ENCODE results near the gene FAM171A2.

DNA sequence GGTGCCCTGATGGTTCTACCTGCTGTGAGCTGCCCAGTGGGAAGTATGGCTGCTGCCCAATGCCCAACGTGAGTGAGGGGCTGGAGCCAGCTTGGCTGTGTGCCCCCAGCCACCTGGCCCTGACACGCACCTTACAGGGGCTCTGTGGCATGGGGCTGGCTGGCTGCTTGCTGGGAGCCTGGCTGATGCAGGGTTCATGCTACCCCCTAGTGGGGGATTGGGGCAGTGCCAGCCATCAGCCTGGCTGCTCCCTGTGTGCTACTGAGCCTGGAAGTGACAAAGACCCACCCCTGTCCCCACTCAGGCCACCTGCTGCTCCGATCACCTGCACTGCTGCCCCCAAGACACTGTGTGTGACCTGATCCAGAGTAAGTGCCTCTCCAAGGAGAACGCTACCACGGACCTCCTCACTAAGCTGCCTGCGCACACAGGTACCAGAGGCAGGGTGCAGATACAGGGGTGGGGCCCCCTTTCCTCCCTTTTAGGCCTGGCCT, 12.9 kb downstream of the FAM171A2 start:
- TF ChIP-seq, protein P1, sequence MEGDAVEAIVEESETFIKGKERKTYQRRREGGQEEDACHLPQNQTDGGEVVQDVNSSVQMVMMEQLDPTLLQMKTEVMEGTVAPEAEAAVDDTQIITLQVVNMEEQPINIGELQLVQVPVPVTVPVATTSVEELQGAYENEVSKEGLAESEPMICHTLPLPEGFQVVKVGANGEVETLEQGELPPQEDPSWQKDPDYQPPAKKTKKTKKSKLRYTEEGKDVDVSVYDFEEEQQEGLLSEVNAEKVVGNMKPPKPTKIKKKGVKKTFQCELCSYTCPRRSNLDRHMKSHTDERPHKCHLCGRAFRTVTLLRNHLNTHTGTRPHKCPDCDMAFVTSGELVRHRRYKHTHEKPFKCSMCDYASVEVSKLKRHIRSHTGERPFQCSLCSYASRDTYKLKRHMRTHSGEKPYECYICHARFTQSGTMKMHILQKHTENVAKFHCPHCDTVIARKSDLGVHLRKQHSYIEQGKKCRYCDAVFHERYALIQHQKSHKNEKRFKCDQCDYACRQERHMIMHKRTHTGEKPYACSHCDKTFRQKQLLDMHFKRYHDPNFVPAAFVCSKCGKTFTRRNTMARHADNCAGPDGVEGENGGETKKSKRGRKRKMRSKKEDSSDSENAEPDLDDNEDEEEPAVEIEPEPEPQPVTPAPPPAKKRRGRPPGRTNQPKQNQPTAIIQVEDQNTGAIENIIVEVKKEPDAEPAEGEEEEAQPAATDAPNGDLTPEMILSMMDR (conservative IDR thresholded peaks at IDR 0.05; ENCODE audit: low read depth, low read length): peak; percentile 73
- TF ChIP-seq SMC3 (IDR thresholded peaks at IDR 0.05; ENCODE audit: low read depth, low read length): peak; percentile 69
- TF ChIP-seq POLR2A (IDR thresholded peaks at IDR 0.05; ENCODE audit: low read depth, low read length): no peak
- no peak for TF ChIP-seq CEBPB (IDR thresholded peaks at IDR 0.05; ENCODE audit: low read depth, low read length)
- TF ChIP-seq, protein P2, sequence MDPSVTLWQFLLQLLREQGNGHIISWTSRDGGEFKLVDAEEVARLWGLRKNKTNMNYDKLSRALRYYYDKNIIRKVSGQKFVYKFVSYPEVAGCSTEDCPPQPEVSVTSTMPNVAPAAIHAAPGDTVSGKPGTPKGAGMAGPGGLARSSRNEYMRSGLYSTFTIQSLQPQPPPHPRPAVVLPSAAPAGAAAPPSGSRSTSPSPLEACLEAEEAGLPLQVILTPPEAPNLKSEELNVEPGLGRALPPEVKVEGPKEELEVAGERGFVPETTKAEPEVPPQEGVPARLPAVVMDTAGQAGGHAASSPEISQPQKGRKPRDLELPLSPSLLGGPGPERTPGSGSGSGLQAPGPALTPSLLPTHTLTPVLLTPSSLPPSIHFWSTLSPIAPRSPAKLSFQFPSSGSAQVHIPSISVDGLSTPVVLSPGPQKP (IDR thresholded peaks at IDR 0.05; ENCODE audit: borderline replicate concordance, low read depth, low read length): no peak
- no peak for TF ChIP-seq MXI1 (IDR thresholded peaks at IDR 0.05; ENCODE audit: borderline replicate concordance, low read depth, low read length)
- no peak for TF ChIP-seq RCOR1 (IDR thresholded peaks at IDR 0.05; ENCODE audit: insufficient replicate concordance, low read length)
- peak; percentile 78 for TF ChIP-seq RAD21 (IDR thresholded peaks at IDR 0.05; ENCODE audit: low read length)
- TF ChIP-seq RFX5 (IDR thresholded peaks at IDR 0.05; ENCODE audit: low read depth, low read length): no peak

Data from IMR-90 (cell line).